H1 (cell line): Measurements from ENCODE around the gene DHTKD1. TPM values are rescaled to one million over a fixed set of nuclear protein-coding genes. Genes with fewer than 3 reads are reported as not detected.

ENCODE experiments used
- ATF2 ChIP-seq: IDR thresholded peaks from 2 replicates; pipeline ENCODE4 v1.6.1; 2012; ENCODE audit warnings: low read length, inconsistent platforms
- BACH1 ChIP-seq: IDR thresholded peaks from 2 replicates; pipeline ENCODE4 v1.6.1; 2012; ENCODE audit warnings: low read length, improper control_type of control experiment
- BCL11A ChIP-seq, 2 experiments: IDR thresholded peaks; one replicate each; pipeline ENCODE4 v1.6.1; 2011; ENCODE audit warnings: low read depth in 2 of 2, low read length in 2 of 2, mild to moderate bottlenecking in 2 of 2
- CHD1 ChIP-seq: IDR thresholded peaks from 2 replicates; pipeline ENCODE4 v1.6.1; 2012; ENCODE audit warnings: low read depth, low read length, improper control_type of control experiment
- HDAC6 ChIP-seq: IDR thresholded peaks from one replicate; pipeline ENCODE4 v1.7.1; 2012; ENCODE audit warnings: low read depth, mild to moderate bottlenecking, inconsistent platforms, low read length, moderate library complexity
- KDM4A ChIP-seq: IDR thresholded peaks from one replicate; pipeline ENCODE4 v1.7.1; 2012; ENCODE audit warnings: low read depth, mild to moderate bottlenecking, moderate library complexity, low read length, inconsistent platforms; ENCODE audit not compliant: severe bottlenecking
- RXRA ChIP-seq: IDR thresholded peaks from 2 replicates; pipeline ENCODE4 v1.6.1; 2011; ENCODE audit warnings: low read depth, mild to moderate bottlenecking, low read length, moderate library complexity; ENCODE audit not compliant: insufficient read depth
- SIN3A ChIP-seq, 2 experiments: IDR thresholded peaks in 1 of 2; conservative IDR thresholded peaks in 1 of 2; 2 replicates each; pipeline ENCODE4 v1.6.1; 2011 to 2012; ENCODE audit warnings: low read length in 2 of 2, improper control_type of control experiment in 1 of 2, low read depth in 1 of 2, mild to moderate bottlenecking in 1 of 2
- TCF12 ChIP-seq: IDR thresholded peaks from 2 replicates; pipeline ENCODE4 v1.6.1; 2011; ENCODE audit warnings: low read depth, mild to moderate bottlenecking, low read length
- ZNF274 ChIP-seq: IDR thresholded peaks from 2 replicates; pipeline ENCODE4 v1.7.0; 2012; ENCODE audit warnings: low read length, borderline replicate concordance; ENCODE audit errors: extremely low read depth
- polyA plus RNA-seq, 7 experiments: library from polyadenylated mRNA; depleted of rRNA in 3 of 7; stranded (reverse) in 5 of 7; unstranded in 2 of 7; fragments of >200 nt in 5 of 7; fragments of 200-250 nt in 2 of 7; gene quantifications; 1 replicate in 5 of 7; 2 replicates in 1 of 7; 4 replicates in 1 of 7; pipeline versions ENCODE4 v1.2.1 to v1.2.3, GENCODE V29; 2011 to 2013; ENCODE audit warnings: missing spikeins in 2 of 7, mixed read lengths in 2 of 7
- total RNA-seq: library from RNA; stranded (reverse); fragmentation: NEBNext Ultra II Directional; extraction: Animal tissue kit (Norgen Biotek cat#: 25700); gene quantifications from 2 replicates; pipeline ENCODE4 v1.2.1, GENCODE V29; 2021

The DHTKD1 gene
- total and polyA plus RNA-seq, 2 of the 8 experiments (the other 6 are each of a cell fraction or from before 2014, with no cell fraction given): 49.8 to 74.9 TPM

GRCh38 chr10:12045596-12045995 is 23.2 kb upstream of the DHTKD1 start (continued):
- TF ChIP-seq ATF2: no peak
- no peak for TF ChIP-seq SIN3A (conservative IDR thresholded peaks at IDR 0.05 in 1 of 2, IDR thresholded peaks at IDR 0.05 in 1 of 2; ENCODE audit: low read depth in 1 of 2, low read length in 2 of 2)
- TF ChIP-seq BCL11A (IDR thresholded peaks at IDR 0.05; ENCODE audit: low read depth in 2 of 2, low read length in 2 of 2): no peak
- TF ChIP-seq KDM4A: no peak
- no peak for TF ChIP-seq BACH1
- TF ChIP-seq TCF12: no peak
- no peak for TF ChIP-seq HDAC6
- no peak for TF ChIP-seq RXRA
- no peak for TF ChIP-seq CHD1
- TF ChIP-seq ZNF274: no peak
